B cell (primary cell): ENCODE data around the gene SIAH2. TPM values are rescaled to one million over a fixed set of nuclear protein-coding genes. Genes with fewer than 3 reads are reported as not detected.

Source experiments
- ATAC-seq: fragments of 200-7000 bp; cut with Tn5 transposase; one replicate; pipeline ENCODE4 v1.10.0; 2021; ENCODE audit warnings: low read depth, mild to moderate bottlenecking, moderate number of reproducible peaks, moderate library complexity
- CTCF ChIA-PET: fragments of 350-600 bp; sonication (Branson Sonifier 250); formaldehyde crosslinking; loops from one replicate; lab custom pipeline; 2021; ENCODE audit warnings: antibody characterized with exemption, inconsistent platforms; lab: Charles Lee
- POLR2A ChIA-PET: fragments of 350-600 bp; sonication (Branson Sonifier 250); formaldehyde crosslinking; loops from one replicate; lab custom pipeline; 2021; ENCODE audit warnings: antibody characterized with exemption; lab: Charles Lee
- DNase-seq: peaks from one replicate; pipeline ENCODE4 v3.0.0; 2013
- H2AFZ ChIP-seq: 2 replicates; pipeline ENCODE4 v1.6.1; 2012; ENCODE audit warnings: mild to moderate bottlenecking, low read depth, low read length; ENCODE audit not compliant: insufficient read depth, poor library complexity, severe bottlenecking
- H3K27ac ChIP-seq, 2 donors: 1 replicate in 1 of 2; 2 replicates in 1 of 2; pipeline ENCODE4 v1.5.1; 2012 to 2013; ENCODE audit warnings: low read length in 2 of 2, mild to moderate bottlenecking in 2 of 2, moderate library complexity in 1 of 2
- H3K27me3 ChIP-seq, 4 experiments: fragments of 200-600 bp in 1 of 4; sonication (generic) in 1 of 4; replicated peaks in 1 of 4; 1 replicate in 2 of 4; 2 replicates in 2 of 4; pipeline versions ENCODE4 v1.6.1 to v1.7.0; 2013 to 2016; ENCODE audit warnings: low read length in 3 of 4, mild to moderate bottlenecking in 2 of 4, mixed read lengths in 1 of 4, moderate library complexity in 1 of 4; ENCODE audit not compliant: insufficient read depth in 4 of 4, control insufficient read depth in 3 of 4; ENCODE audit errors: control extremely low read depth in 1 of 4
- H3K36me3 ChIP-seq, 2 experiments: replicated peaks in 1 of 2; 1 replicate in 1 of 2; 2 replicates in 1 of 2; pipeline versions ENCODE4 v1.6.1 to v1.7.1; 2013; ENCODE audit warnings: low read length in 1 of 2; ENCODE audit not compliant: insufficient read depth in 2 of 2, control insufficient read depth in 1 of 2; ENCODE audit errors: control extremely low read depth in 1 of 2, extremely low read depth in 1 of 2
- H3K4me1 ChIP-seq, 2 donors: fragments of 200-600 bp in 1 of 2; sonication (generic) in 1 of 2; 1 replicate in 1 of 2; 2 replicates in 1 of 2; pipeline versions ENCODE4 v1.5.1 to v1.6.1; 2013 to 2017; ENCODE audit warnings: low read length in 2 of 2; ENCODE audit not compliant: control insufficient read depth in 2 of 2, insufficient read depth in 2 of 2
- H3K4me2 ChIP-seq: replicated peaks from 2 replicates; pipeline ENCODE3; 2012; ENCODE audit warnings: mild to moderate bottlenecking, low read depth, low read length; ENCODE audit not compliant: poor library complexity, severe bottlenecking
- H3K4me3 ChIP-seq, 5 experiments: fragments of 200-600 bp in 1 of 5; sonication (generic) in 1 of 5; 1 replicate in 3 of 5; 2 replicates in 2 of 5; pipeline versions ENCODE4 v1.5.1 to v1.7.0; 2011 to 2016; ENCODE audit warnings: low read length in 4 of 5, mild to moderate bottlenecking in 4 of 5, low read depth in 2 of 5, control low read depth in 1 of 5, moderate library complexity in 1 of 5; ENCODE audit not compliant: insufficient read depth in 1 of 5; ENCODE audit errors: control extremely low read depth in 1 of 5, extremely low read depth in 1 of 5
- H3K79me2 ChIP-seq: fragments of 200-600 bp; sonication (generic); one replicate; pipeline ENCODE4 v1.6.0; 2016; ENCODE audit warnings: low read length; ENCODE audit not compliant: control insufficient read depth, insufficient read depth
- H3K9ac ChIP-seq: fragments of 200-600 bp; sonication (generic); 2 replicates; pipeline ENCODE4 v1.6.1; 2017; ENCODE audit warnings: mild to moderate bottlenecking, low read length, moderate library complexity
- H3K9me3 ChIP-seq, 3 donors: one replicate each; pipeline versions ENCODE4 v1.6.1 to v1.7.1; 2013; ENCODE audit warnings: low read length in 2 of 3; ENCODE audit not compliant: control insufficient read depth in 2 of 3, insufficient read depth in 1 of 3; ENCODE audit errors: control extremely low read depth in 1 of 3
- H4K20me1 ChIP-seq: 2 replicates; pipeline ENCODE4 v1.6.0; 2012; ENCODE audit warnings: mild to moderate bottlenecking, low read length; ENCODE audit not compliant: insufficient read depth, control insufficient read depth, poor library complexity, severe bottlenecking
- H3K27ac Mint-ChIP-seq: one replicate; pipeline ENCODE4 v1.8.0; 2021; ENCODE audit warnings: mixed read lengths
- H3K27me3 Mint-ChIP-seq: one replicate; pipeline ENCODE4 v1.8.0; 2021; ENCODE audit warnings: mixed read lengths
- H3K4me1 Mint-ChIP-seq: one replicate; pipeline ENCODE4 v1.8.0; 2021; ENCODE audit warnings: mixed read lengths
- H3K4me3 Mint-ChIP-seq: one replicate; pipeline ENCODE4 v1.8.0; 2021; ENCODE audit warnings: mixed read lengths
- H3K9me3 Mint-ChIP-seq: one replicate; pipeline ENCODE4 v1.8.0; 2022; ENCODE audit warnings: mixed read lengths; ENCODE audit not compliant: insufficient read depth
- CTCF ChIP-seq: fragments of 200-600 bp; IDR thresholded peaks from one replicate; pipeline ENCODE4 v1.8.0; 2022; ENCODE audit warnings: antibody characterized with exemption, mild to moderate bottlenecking
- EZH2 ChIP-seq: IDR thresholded peaks from 2 replicates; pipeline ENCODE4 v1.6.1; 2012; ENCODE audit warnings: borderline replicate concordance, low read depth, mild to moderate bottlenecking, moderate library complexity, low read length; ENCODE audit not compliant: insufficient read depth, poor library complexity, severe bottlenecking
- WGBS: methylation state at CpG from one replicate; pipeline ENCODE4 v1.1.5; 2013; ENCODE audit warnings: missing lambda C conversion rate; ENCODE audit not compliant: insufficient coverage; 5-methylcytosine and 5-hydroxymethylcytosine counted together
- intact Hi-C: fragments of 100-400 bp; cut with micrococcal nuclease; formaldehyde crosslinking; loops from one replicate; pipeline ENCODE4 v1.10.0; 2022
- polyA plus RNA-seq: library from polyadenylated mRNA; depleted of rRNA; stranded (reverse); fragments of >200 nt; gene quantifications from 2 replicates; pipeline ENCODE4 v1.2.3, GENCODE V29; 2012
- total RNA-seq, 2 donors: library from RNA; stranded (reverse); fragments of 120-200 nt in 1 of 2; gene quantifications; 1 replicate in 1 of 2; 2 replicates in 1 of 2; pipeline versions ENCODE4 v1.2.3 to v1.2.4, GENCODE V29; 2013 to 2022

Gene SIAH2
- total and polyA plus RNA-seq, 2 donors (not counting 1 experiment from before 2014, with no cell fraction given) = 22.3 to 83.4 TPM

DNA sequence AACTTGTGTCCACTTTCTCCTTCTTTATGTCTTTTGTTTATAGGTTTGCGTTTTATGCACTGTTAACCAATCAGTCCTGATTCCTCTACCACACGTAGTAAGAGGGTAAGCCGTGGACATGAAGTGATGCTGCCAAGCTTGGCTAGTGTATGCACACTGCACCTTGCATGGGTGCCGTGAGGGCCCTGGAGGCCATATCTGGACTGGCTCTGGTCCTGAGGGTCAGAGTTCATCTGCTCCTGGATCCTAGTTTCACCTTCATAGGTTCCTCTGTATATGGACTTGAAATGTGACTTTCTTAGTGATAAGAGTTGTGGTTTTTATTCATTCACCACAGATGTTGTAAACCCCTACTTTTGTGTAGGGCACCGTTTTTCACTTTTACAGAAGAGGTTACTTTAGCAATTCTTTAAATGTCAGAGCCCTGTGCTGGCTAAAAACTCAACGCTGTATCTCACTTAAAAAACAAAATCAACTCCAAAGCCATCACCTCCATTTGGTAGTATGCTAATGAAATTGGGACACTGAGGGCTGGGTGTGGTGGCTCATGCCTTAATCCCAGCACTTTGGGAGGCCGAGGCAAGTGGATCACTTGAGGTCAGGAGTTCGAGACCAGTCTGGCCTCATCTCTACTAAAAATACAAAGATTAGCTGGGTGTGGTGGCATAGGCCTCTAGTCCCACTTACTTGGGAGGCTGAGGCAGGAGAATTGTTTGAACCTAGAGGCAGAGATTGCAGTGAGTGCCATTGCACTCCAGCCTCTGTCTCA lies 22.9 kb downstream of the SIAH2 start:
- Histone ChIP-seq H3K9ac (peak overlapping the region; percentile 45), H2AFZ (no peak overlapping the region), H3K4me2 (peak overlapping the region; percentile 64), H3K27me3 (no peaks in the 10 kb centered on the region), H3K79me2 (peaks cover 34% of the 10 kb centered on the region), H3K4me3 (peak overlapping the region in 1 of 5 experiments; percentile 30), H3K27ac (peak overlapping the region; percentile 12 to 21), H3K4me1 (peaks cover 55 to 61% of the 10 kb centered on the region in 2 donors), H4K20me1 (peaks cover 47% of the 10 kb centered on the region), H3K9me3 (no peaks in the 10 kb centered on the region), H3K36me3 (peaks cover 0 to 15% of the 10 kb centered on the region in 2 experiments)
- 38% methylated on average over 2 of the region's 8 CpGs for WGBS
- Mint-ChIP-seq H3K4me1 (peaks cover 79% of the 10 kb centered on the region), H3K27me3 (no peaks in the 10 kb centered on the region), H3K27ac (peak overlapping the region; percentile 84), H3K9me3 (no peaks in the 10 kb centered on the region), H3K4me3 (peak overlapping the region; percentile 77)
- intact Hi-C loops = loop anchor here (1.0 kb wide), 1 partner anchor 23 kb away; the partner anchor contains the start of gene SIAH2
- CTCF ChIA-PET = no interaction called here
- peak; percentile 34 for ATAC-seq
- TF ChIP-seq EZH2 (no peak), CTCF (no peak)
- POLR2A ChIA-PET = no interaction called here
- no peak for DNase-seq

DNA sequence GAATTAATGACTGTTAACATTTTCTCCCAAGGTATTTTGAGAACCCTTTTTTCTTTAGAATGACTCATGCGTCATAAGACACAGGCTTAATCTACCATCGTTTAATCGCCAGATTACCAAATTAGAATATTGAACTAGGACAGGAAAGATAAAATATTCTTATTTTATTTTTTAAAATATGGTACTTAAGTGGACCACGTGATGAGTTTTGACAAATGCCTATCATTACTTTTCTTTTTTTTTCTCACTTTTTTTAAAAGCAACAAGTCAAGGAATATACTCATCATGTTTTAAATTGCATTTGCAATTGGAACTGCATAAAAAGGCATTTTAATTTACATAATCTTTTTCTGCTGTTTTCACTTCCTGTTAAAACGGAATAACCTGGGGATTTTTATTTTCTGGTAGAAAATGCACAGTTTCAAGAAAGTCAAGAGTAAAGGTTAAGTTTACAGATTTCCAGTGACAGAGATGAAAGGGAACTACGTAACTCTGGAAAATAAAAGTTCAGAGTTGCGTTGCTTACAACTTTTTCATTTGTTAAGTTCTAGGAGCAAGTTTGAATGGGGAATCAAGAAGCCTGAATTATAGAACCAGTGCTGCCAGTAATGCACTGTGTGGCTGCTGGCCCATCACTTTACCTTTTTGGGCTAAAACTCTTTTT lies 23.6 kb downstream of the SIAH2 start:
- H3K36me3 ChIP-seq = peaks cover 0 to 15% of the 10 kb centered on the region in 2 experiments
- peak overlapping the region; percentile 84 for H3K27ac Mint-ChIP-seq
- peaks cover 40% of the 10 kb centered on the region for H4K20me1 ChIP-seq
- H3K9me3 ChIP-seq = no peaks in the 10 kb centered on the region
- H3K4me1 ChIP-seq = peaks cover 53 to 57% of the 10 kb centered on the region in 2 donors
- H2AFZ ChIP-seq = no peak overlapping the region
- H3K27me3 ChIP-seq = no peaks in the 10 kb centered on the region
- DNase-seq (peak; percentile 49), ATAC-seq (peak; percentile 53)
- H3K79me2 ChIP-seq = peaks cover 28% of the 10 kb centered on the region
- ChIA-PET CTCF (no interaction called here), POLR2A (no interaction called here)
- H3K9me3 Mint-ChIP-seq = no peaks in the 10 kb centered on the region
- H3K4me2 ChIP-seq = peak overlapping the region; percentile 64
- intact Hi-C loops = loop anchor here (1.0 kb wide), 1 partner anchor 24 kb away; the partner anchor contains the start of gene SIAH2
- peak overlapping the region; percentile 45 for H3K9ac ChIP-seq
- WGBS = 41% methylated on average over 2 of the region's 7 CpGs
- H3K4me1 Mint-ChIP-seq = peaks cover 72% of the 10 kb centered on the region
- peak overlapping the region; percentile 12 to 21 for H3K27ac ChIP-seq
- TF ChIP-seq EZH2 (no peak), CTCF (no peak)
- H3K4me3 Mint-ChIP-seq = peak overlapping the region; percentile 77
- peak overlapping the region in 2 of 5 experiments; percentile 2 to 30 for H3K4me3 ChIP-seq
- H3K27me3 Mint-ChIP-seq = no peaks in the 10 kb centered on the region
